Activated CD4-positive, CD25-positive, alpha-beta regulatory T cell (primary cell): ENCODE data around the gene PIGR.
A peak's percentile ranks its signal among the peaks of the same experiment; 100 is the strongest.

Experiments
- DNase-seq, 4 experiments: peaks; one replicate each; lab custom pipeline; 2025; lab: John Stamatoyannopoulos, UW

Gene PIGR, protein sequence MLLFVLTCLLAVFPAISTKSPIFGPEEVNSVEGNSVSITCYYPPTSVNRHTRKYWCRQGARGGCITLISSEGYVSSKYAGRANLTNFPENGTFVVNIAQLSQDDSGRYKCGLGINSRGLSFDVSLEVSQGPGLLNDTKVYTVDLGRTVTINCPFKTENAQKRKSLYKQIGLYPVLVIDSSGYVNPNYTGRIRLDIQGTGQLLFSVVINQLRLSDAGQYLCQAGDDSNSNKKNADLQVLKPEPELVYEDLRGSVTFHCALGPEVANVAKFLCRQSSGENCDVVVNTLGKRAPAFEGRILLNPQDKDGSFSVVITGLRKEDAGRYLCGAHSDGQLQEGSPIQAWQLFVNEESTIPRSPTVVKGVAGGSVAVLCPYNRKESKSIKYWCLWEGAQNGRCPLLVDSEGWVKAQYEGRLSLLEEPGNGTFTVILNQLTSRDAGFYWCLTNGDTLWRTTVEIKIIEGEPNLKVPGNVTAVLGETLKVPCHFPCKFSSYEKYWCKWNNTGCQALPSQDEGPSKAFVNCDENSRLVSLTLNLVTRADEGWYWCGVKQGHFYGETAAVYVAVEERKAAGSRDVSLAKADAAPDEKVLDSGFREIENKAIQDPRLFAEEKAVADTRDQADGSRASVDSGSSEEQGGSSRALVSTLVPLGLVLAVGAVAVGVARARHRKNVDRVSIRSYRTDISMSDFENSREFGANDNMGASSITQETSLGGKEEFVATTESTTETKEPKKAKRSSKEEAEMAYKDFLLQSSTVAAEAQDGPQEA

DNA sequence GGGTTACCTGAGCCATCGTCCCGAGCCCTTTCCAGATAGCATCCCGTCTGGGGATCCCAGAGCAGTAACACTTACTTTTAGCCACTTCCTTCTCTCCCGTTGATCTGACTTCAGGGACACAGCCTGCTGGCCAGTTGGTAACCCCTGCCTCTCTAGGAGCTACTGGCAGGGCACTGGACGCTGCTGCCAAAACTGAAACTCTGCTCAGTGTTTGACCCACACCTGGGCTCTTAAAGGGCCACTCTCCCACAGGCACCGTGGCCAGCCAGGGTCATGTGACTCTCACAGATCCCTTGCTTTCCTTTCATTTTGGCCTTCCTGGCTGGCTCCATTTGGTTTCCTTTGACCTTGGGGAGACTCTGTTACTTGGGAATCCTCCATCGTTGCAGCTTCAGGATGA is at the start of gene PIGR:
TSS of gene PIGR (minus strand) at position 206 of the 400 bp plus-strand sequence. CDS start 5,935 bp downstream, outside the sequence.
- DNase-seq, result no peak

DNA sequence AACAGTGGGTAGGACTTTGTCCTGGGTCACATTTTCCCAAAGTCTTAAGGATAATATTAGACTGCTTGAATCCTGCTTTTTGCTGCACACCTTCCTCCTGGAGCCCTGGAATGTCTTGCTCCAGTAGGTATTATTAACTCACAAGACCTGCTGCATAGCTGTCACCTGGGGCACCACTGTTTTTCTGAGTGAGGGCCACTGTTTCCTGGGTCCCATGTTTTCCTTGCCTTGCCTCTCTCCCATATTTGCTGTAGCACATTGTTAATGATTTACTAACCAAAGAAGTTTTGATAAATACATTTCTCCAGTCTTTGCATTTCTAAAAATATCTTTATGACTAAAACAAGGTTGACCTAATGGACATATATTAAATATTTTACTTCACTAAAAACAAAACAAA is 46.5 kb upstream of the PIGR start:
- DNase-seq, result no peak

DNA sequence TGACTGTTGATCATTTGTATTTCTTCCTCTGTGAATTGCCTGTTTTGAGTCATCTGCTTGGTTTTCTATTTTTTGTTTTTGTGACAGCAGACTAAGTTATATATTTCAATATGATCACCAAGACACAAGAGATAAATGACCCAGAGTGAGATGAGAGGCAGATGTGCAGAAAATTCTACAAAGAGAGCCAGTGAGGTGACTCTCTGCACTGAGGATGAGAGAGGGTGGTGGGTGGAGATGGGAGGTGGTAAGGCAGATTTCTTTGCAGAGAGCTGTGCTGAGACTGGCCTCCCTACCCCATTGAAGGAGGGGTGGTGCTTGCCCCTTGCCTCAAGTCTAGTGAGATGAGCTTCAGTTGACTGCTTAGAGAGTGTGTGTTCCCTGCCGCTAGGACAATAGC is 41.6 kb upstream of the PIGR start:
- DNase-seq, result no peak

DNA sequence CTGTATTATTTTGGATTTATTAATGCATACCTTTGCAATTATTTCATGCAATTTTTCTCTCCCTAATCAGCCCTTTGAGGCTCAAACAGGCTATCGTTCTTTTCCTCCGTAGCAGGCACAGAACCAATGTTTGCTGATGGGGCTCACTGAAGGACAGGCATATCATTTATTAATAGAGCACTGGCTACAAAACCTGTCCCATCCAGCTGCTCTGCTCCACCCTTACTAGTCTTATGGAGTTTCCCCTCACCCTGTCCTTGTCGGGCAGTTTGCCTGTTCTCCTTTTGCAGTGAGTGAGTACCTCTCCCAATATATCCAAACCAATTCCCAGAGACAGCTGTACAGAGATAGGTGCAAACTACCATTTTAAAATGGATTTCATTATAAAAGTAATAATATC is 40.6 kb upstream of the PIGR start:
- no peak for DNase-seq

DNA sequence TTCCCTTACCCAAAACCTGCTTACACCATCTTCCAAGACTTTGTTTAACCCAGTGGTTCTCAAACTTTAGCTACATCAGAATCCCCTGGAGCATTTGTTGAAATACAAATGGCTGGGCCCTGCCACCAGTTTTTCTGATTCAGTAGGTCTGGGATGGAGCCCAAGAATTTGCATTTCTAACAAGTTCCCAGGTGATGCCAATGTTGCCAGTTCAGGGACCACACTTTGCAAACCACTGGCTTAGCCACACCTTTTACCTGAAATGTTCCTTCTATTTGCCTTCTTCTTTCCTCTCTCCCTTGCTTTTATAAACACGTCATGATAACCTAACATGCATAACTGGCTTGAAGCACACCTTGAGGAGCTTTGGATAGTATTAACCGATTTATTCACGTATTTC is 40.1 kb upstream of the PIGR start:
- no peak for DNase-seq

DNA sequence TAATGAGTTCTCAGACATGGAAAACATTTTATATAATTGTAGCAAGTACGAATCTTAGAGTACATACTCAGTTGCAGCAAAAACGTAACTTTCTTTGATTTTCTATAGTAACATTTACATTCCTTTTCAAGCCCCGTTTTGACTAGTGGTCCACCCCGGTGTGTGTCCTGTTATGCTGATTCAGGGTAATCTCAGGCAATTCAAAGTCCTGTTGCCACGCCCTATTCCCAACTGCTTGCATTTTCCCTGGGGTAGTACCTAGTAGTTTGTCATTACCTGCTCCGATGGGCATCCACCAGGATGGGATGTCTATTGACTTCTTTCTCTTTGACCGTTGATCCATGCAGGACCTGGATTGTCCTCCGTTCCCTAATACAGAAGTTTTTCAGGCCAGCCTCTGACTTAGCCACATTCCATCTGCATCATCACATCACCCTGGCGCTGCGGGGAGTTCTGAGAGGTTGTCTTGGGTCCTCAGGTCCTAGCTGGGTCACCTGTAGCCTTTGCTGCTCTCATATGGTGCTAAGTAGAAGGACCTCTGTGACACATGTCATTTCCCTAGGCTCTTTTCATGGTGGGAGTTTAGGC is 39.0 kb upstream of the PIGR start:
- no peak for DNase-seq

DNA sequence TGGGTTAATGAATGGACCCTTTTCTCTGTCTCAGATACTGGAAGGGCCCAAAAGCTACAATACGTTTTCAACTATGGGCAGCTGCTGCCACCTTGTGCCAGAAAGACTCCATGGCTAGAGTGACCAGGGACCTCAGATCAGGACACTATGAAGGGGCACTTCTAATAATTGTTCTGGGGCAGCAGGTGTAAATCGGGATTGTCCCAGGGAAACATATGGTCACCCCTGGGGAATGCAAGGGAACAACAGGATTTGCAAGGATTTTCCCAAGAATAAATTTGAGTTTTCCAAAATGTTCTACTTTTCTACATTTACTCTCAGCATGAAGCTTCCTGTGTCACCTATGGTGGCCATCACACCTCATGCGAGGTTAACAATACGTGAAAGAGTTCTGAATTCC is 36.0 kb upstream of the PIGR start:
- DNase-seq, result peak in 3 of 4 experiments; percentile 11 to 18 (median 11)

DNA sequence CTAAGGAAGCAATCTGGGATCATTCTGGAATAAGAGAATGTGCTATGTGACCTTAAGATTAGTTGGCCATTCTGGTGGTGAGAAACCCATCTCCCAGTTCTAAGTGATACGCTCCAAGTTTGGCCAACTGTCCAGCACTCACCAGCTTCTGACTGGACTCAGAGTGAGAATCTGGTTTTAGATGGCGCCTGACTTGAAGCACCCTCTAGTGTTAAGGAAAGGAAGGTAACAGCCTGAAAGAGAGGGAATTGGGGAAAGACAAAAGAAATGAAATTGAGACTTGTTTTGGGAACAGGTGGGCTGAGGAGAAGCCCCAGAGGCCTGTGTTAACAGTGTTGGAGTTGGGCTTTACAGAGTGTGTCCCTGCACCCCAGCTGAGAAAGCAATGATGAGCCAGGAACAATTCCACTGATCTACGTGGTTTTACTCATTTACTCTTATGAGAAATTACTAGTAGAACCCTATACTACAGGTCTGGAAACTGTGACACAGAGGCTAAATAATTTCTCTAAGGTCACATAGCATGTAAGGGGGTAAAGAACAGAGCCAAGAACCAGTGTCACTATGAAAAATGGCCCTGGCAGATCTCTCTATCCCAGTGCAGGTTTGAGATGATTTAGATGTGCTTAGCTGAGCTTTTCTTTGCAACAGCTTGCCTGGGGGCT is 33.2 kb upstream of the PIGR start:
- DNase-seq, result no peak

DNA sequence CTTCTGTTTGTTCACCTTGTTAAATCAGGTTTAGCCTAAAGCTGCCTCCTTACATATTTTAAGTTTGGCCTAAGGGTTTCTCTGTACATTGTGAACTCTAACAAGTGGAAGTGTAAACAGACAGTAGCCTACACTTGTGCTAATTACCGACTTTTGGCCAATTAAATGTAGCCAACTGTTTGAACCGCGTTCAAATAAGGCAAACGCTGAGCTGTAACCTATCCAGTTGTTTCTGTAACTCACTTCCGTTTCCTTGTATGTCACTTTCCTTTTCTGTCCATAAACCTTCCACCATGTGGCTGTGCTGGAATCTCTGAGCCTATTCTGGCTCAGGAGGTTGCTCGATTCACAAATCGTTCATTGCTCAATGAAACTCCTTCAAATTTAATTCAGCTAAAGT is 32.0 kb upstream of the PIGR start:
- DNase-seq, result no peak

DNA sequence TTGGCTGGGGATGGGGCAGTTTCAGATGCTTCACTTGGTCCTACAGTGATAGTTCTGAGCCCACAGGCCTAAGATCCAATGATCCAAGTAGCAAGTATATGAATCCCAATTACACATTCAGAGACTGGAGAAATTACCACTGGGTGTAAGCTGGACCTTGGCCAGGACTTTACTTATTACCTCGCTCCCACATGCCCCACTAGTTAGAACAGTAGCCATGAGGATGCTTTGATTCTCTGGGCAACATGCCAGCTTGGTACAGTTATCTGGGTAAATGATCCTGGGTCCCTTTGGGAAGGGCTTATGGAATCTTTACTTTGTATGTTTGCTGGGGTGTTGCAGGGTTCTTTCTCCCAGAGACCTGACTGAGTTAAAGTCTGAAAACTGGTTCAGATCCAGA is 29.0 kb upstream of the PIGR start:
- no peak for DNase-seq

DNA sequence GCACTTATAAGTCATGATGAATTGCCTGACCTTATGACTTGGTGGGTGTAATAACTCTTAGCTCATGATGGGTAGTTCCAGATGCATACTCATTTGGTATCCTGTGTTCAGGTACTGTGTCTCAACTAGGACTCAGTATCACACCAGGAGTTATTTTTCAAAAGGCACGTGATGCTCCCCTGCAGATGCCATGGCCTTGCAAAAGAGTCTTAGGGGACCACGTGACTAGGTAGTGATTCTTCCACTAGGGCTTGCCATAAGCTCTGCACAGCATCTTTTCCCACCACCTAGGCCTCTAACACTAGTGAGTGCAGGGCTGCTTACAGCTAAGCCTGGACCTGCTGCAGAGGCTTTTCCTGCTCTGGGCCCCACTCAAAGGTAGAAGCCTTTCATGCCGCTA is 27.9 kb upstream of the PIGR start:
- no peak for DNase-seq

DNA sequence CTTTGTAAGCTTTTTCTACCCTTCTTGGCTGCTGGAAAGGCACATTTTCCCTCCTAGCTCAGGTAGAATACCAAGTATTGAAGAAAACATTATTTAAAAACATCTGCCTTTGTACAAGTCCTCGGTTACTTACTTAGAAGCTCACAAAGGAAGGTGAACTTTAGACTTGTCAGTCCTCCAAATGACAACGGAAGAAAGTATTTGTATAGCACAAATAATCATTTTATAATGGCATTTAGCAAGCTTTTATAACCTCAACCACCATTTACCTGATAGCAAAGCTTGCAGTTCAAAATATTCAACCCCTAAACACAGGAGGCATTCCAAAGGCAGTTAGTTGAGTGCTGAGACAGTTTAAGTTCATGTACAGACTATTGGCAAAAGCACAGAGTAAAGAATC is 26.5 kb upstream of the PIGR start:
- DNase-seq, result no peak

DNA sequence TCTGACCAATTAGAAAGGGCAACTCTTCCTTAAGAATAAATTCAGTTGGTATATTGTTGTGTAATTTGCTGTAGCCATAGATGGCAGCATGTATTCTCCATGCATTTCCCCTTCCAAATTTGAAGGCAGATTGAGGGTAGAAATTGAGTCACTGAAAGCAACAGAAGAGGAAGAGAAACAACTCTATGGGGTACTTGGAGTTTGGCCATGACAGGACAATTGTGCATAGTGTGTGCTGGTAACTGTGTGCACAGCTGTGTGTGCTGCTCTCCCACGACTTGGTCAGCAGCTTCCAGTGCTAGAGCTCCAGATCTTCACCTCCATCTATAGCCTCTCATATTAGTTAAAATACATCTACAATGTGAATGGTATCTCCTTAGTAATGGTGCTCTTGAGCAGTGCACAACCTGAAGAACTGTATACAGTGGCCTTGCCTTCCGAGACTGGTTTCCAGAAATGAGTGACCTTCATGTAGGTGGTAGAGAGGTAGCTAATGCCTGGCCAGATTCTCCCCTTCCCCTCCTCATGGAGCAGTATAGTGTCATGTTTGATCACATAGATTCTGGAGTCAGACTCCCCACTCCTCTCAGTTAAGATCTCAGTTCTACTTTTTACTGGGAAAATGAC is 24.9 kb upstream of the PIGR start:
- no peak for DNase-seq

DNA sequence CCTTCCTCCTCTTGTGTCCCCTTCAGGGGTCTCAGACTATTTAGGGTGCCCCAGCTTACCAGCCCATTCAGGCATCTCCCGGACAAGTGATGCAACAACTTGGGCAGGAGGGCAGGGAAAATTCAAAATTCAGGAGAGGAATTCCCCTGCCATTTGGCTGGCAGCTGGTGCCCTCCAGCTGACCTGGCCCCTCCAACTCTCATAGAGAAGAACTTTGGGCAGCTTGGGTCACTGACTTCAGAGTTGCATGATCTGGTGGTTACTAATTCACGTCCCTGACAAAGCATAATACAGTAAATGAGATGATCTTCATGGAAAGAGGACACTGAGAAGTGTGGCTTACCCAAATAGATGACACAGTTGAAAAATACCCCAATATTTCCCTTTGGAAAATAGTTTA is 24.2 kb upstream of the PIGR start, which contains the start of gene FCAMR:
TSS of gene FCAMR (minus strand) at position 15 of the 400 bp plus-strand sequence. CDS start 335 bp downstream, outside the sequence.
- no peak for DNase-seq

DNA sequence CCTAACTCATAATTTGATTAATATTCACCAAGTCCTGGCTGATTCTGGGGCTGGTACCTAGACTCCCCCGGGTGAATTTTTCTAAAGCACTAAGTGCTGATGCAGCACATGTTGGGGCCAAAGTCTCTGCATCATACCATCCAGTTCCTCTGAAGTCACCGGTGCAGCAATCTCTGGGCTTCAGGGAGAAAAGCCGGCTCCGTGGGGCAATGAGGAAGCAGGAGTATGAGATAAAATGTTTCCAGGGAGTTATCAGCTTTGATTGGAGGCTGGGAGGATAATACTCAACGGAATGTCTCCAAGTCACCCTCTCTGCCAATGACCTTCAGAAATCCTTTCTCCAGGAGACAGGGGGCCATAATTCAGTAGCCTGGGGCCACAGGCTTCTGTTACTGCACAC is 22.8 kb upstream of the PIGR start:
- DNase-seq, result no peak

DNA sequence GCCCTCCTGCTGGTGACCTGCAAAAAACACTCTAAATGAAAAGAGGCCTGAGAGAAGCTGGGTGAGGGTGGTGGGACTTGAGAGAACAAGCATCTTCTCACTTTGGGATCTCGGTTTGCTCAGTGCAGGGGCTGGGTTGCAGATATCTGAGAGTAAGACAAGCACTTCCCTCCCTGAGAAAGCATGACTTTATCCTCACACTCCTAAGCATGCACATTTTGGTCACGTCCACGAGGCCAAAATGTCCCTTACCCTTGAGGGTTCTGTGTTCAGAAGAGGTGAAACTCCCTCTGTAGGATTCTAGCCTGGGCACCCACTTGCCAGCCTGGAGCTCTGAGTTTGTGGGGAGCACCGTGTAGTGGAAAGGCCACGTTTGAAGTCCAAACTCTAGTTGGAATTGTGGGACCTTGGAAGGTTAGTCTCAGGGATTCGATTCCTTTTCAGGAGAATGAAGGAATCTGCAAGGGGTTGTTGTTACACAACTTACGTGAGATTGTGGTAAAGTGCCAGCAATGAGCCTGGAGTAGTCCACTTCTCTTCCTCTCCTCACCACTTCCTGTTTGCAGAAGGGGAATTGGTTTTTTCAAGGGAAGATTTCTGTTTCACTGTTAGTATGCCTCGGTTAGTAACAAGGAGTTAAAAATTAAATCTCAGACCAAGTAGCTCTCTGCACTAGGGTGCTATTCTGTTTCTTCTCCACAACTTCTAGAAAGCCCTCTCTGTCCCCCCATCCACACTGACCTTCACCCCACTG is 21.0 kb upstream of the PIGR start:
- DNase-seq, result no peak

DNA sequence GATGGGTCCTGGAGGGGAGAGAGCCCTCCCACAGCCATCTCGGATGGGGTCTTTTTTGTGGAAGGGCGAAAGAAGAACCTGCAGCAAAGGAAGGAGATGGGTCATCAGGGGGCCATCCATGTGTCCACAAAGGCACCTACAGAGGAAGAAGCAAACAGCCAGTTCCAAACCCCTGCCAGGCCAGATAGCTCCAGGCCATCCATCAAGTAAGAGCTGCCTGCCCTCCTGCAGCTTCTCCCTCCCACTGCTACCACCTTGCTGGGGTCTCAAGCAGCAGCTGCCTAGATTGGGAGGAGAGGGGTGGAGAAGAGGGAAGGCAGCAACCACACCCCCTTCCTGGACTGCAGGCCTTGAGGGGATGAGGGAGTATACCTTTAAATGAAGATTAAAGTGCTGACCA is 19.5 kb upstream of the PIGR start:
- no peak for DNase-seq

DNA sequence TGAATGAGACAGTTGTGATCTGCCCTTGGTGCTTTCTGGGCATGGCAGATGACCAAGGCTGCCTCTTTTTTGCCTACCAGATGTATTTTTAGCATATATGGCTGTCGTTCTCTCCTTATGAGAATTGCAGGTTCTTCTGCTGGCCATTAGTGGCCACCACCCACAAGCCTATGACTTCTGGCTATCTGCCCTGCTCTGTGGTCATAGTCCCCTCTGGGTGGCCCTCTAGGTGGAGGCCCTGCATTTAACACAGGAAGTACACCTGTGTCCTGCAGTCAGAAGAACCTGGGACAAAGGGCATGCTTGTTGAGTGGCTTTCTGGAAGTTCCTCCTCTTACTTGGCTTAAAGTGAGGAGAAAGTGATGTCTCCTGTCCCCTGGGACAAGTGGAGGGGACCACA is 17.5 kb upstream of the PIGR start:
- DNase-seq, result no peak

DNA sequence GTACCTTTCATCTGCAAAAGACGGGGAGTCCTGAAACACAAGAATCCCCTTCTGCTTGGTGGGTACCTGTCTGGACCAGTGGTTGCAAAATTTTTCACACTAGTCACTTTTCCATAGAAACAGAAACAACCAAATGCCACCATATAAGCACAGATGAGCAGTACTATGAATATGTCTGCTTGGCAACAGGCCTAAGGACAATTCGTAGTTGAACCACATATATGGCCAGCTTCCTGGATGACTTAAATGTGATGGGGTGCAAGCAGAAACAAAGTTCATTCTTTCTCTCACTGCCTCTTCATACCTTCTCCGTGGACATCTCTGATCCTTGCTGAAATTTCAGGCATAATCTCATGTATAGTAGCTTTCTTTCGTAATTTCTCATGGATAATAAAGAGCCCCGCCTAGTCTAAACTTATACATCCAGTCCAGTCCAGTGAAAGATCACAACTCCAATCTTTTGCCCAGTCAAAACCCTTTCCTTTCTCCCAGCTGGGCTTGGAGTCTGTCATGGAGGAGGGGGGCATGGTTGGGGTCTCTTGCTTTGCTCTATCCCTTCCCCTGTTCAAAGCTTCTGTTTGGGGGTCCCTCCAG is 16.9 kb upstream of the PIGR start:
- no peak for DNase-seq

DNA sequence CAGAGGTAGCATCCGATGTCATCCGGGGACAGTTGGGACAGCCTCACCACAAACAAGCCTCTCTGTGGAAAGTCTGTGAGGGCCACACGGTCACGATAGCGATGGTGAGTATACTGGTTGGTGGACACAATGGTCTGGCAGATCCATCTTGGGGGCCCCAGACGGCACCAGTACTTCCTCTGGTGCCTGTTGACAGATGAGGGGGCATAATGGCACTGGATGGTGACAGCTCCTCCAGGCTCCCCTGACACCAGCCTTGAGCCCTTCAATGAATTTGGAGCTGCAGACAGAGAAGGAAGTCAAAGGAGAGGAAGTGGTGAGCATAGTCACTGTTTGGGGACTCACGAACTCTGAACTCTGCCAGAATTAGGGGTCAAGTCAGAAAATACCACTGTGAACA is 16.0 kb upstream of the PIGR start:
- no peak for DNase-seq

DNA sequence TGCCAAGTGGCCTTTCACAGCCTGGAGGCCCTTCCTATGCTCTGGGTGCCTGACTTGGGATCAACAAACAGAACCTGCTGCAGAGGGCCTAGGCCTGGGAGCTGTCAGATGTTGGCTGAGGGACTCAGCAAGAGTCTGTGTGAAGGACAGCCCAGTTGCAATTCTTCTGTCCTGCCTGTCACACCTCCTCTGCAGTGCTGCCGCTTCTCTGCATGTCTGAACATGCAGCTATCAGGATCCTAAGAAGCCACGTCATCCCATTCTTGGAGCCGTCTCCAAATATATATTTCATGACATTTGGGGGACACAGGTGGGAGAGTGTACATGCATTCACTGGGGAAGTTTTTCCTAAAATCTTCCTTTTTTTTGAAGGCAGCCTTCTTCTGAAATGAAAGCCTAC is 15.4 kb upstream of the PIGR start:
- no peak for DNase-seq
